Measurements from ENCODE around the gene MSX2.

Gene MSX2

DNA sequence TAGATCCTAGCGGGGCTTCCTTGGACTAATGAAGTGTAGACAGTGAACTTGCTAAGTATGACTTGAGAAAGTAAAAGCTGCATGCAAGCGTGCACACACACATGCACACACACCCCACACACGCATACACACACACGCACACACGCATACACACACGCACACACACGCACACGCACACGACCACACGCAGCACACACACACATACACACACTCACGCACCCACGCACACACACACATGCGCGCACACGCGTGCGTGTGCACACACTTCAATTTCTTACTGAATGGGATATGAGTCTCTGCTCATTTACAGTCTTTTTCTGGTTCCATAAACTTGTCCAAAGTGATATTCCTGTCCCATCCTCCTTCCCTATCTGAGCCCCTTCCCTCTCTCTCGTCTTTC lies 41.2 kb downstream of the MSX2 start:
- no peak for DNase-seq (ENCODE audit: low read depth, low spot score)
- H3K9me3 ChIP-seq (ENCODE audit: low read depth, low read length): no peaks in the 10 kb centered on the region
- H3K27ac ChIP-seq: no peak overlapping the region

DNA sequence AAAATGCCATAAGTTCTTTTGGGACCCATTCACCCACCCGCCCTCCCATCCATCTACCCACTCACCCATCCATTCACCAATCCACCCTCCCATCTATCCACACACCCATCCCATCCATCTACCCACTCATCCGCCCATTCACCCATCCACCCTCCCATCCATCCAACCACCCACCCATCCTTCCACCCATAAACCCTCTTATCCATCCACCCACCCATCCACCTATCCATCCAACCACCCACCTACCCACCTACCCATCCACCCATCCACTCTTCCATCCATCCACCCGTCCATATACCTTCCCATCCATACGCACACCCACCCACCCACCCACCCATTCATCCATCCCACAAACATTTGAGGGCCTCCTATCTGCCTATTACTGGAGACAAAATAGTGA lies 43.3 kb downstream of the MSX2 start:
- H3K4me3 ChIP-seq: no peak overlapping the region
- no peak for DNase-seq (ENCODE audit: low read depth, low spot score)
- no peaks in the 10 kb centered on the region for H3K9me3 ChIP-seq (ENCODE audit: low read depth, low read length)
- no peak overlapping the region for H3K27ac ChIP-seq
- H3K36me3 ChIP-seq (ENCODE audit: insufficient read depth, low read length): no peaks in the 10 kb centered on the region
- H3K9ac ChIP-seq (ENCODE audit: insufficient read length): no peak overlapping the region
- TF ChIP-seq POLR2AphosphoS5 (IDR thresholded peaks at IDR 0.05; ENCODE audit: borderline replicate concordance, low read depth, low read length): no peak
- TF ChIP-seq FOXP2 (optimal IDR thresholded peaks at IDR 0.05; ENCODE audit: control extremely low read depth, extremely low read length, insufficient read depth): no peak
- no peak for TF ChIP-seq EZH2 (IDR thresholded peaks at IDR 0.05)

More for the DNA sequence above, 41.2 kb downstream of the MSX2 start:
- Histone ChIP-seq H3K4me3 (no peak overlapping the region), H3K9ac (ENCODE audit: insufficient read length) (no peak overlapping the region), H3K36me3 (ENCODE audit: insufficient read depth, low read length) (no peaks in the 10 kb centered on the region)
- TF ChIP-seq FOXP2 (optimal IDR thresholded peaks at IDR 0.05; ENCODE audit: control extremely low read depth, extremely low read length, insufficient read depth) (no peak), EZH2 (IDR thresholded peaks at IDR 0.05) (no peak), POLR2AphosphoS5 (IDR thresholded peaks at IDR 0.05; ENCODE audit: borderline replicate concordance, low read depth, low read length) (no peak)

DNA sequence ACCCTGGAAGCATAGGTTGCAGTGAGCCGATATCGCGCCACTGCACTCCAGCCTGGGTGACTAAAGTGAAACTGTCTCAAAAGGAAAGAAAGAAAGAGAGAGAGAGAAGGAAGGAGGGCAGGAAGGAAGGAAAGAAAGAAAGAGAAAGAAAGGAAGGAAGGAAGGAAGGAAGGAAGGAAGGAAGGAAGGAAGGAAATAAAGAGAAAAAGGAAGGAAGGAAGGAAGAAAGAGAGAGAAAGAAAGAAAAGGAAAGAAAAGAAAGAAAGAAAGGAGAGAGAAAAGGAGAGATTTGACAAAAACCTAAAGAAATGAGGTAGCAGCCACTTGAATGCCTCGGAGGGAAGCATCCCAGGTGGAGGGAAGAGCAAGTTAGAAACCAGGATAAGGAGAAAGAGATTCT lies 44.6 kb downstream of the MSX2 start:
- no peak for TF ChIP-seq FOXP2 (optimal IDR thresholded peaks at IDR 0.05; ENCODE audit: control extremely low read depth, extremely low read length, insufficient read depth)
- TF ChIP-seq EZH2 (IDR thresholded peaks at IDR 0.05): no peak
- TF ChIP-seq POLR2AphosphoS5 (IDR thresholded peaks at IDR 0.05; ENCODE audit: borderline replicate concordance, low read depth, low read length): no peak
- no peak overlapping the region for H3K4me3 ChIP-seq
- H3K9me3 ChIP-seq (ENCODE audit: low read depth, low read length): no peaks in the 10 kb centered on the region

DNA sequence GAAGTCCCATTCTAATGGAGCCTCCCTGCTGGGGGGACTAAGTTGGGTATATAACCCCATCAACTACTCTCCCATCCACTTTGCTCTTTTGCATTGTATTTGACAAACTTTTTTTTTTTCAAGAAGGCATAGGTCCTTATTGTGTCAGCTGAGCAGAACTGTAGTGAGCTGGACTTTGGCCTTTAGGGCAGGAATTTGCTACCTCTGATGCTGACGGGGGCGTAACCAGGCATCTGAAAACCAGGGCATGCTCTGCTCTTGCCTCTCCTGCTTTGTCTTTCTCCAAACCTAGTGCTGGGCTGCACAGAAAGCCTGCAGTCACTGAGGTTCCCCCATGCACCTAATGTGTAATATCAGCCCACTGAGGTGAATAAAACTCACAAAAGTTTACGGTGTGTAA lies 49.0 kb downstream of the MSX2 start:
- Histone ChIP-seq H3K4me3 (no peak overlapping the region), H3K9ac (ENCODE audit: insufficient read length) (no peak overlapping the region), H3K9me3 (ENCODE audit: low read depth, low read length) (no peaks in the 10 kb centered on the region), H3K27ac (no peak overlapping the region), H3K36me3 (ENCODE audit: insufficient read depth, low read length) (no peaks in the 10 kb centered on the region)
- TF ChIP-seq EZH2 (IDR thresholded peaks at IDR 0.05) (no peak), POLR2AphosphoS5 (IDR thresholded peaks at IDR 0.05; ENCODE audit: borderline replicate concordance, low read depth, low read length) (no peak), FOXP2 (optimal IDR thresholded peaks at IDR 0.05; ENCODE audit: control extremely low read depth, extremely low read length, insufficient read depth) (no peak)
- no peak for DNase-seq (ENCODE audit: low read depth, low spot score)

More for the DNA sequence above, 44.6 kb downstream of the MSX2 start:
- H3K27ac ChIP-seq: no peak overlapping the region; the same call in 1 of the 2 replicates
- no peak overlapping the region for H3K9ac ChIP-seq (ENCODE audit: insufficient read length)
- no peaks in the 10 kb centered on the region for H3K36me3 ChIP-seq (ENCODE audit: insufficient read depth, low read length)
- no peak for DNase-seq (ENCODE audit: low read depth, low spot score)

DNA sequence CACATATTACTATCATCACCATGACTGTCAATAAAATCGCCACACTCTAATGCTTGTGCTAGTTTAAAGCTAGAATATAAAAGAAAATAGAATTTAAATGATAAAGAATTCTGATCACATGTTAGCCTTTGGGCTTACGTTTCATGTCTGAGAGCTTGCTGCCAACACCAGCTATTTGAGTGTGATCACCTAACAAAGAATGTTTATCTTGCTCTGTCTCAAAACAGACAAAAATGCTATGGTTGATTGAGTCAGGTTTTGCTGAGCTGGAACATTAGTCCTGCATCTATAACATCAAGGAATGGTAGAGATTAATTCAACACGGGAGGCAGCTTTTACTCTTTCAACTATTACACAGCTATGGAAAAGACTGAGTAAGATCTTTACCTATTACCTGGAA lies 50.7 kb downstream of the MSX2 start:
- Histone ChIP-seq H3K9ac (ENCODE audit: insufficient read length) (no peak overlapping the region), H3K9me3 (ENCODE audit: low read depth, low read length) (no peaks in the 10 kb centered on the region), H3K27ac (no peak overlapping the region), H3K36me3 (ENCODE audit: insufficient read depth, low read length) (no peaks in the 10 kb centered on the region), H3K4me3 (no peak overlapping the region)
- TF ChIP-seq EZH2 (IDR thresholded peaks at IDR 0.05) (no peak), POLR2AphosphoS5 (IDR thresholded peaks at IDR 0.05; ENCODE audit: borderline replicate concordance, low read depth, low read length) (no peak), FOXP2 (optimal IDR thresholded peaks at IDR 0.05; ENCODE audit: control extremely low read depth, extremely low read length, insufficient read depth) (no peak)
- DNase-seq (ENCODE audit: low read depth, low spot score): no peak

DNA sequence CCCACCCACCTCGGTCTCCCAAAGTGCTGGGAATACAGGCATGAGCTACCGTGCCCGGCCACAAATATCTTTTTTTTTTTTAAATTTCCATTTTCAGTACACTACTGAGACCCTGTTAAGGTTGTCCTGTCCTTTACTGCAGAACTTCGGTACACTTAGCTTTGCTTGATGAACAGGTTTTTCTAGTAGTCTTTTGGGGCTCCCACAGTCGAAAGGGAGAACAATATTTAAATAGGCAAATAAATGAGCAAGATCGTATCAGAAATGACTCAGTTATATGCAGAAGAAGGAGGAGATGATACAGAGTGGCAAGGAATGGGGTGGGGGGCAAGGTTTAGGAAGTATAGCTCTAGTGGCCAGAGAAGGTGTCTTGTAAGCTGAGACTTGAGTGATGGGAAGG lies 52.7 kb downstream of the MSX2 start:
- Histone ChIP-seq H3K27ac (no peak overlapping the region), H3K9ac (ENCODE audit: insufficient read length) (no peak overlapping the region), H3K9me3 (ENCODE audit: low read depth, low read length) (no peaks in the 10 kb centered on the region), H3K36me3 (ENCODE audit: insufficient read depth, low read length) (no peaks in the 10 kb centered on the region), H3K4me3 (no peak overlapping the region)
- no peak for DNase-seq (ENCODE audit: low read depth, low spot score)
- TF ChIP-seq FOXP2 (optimal IDR thresholded peaks at IDR 0.05; ENCODE audit: control extremely low read depth, extremely low read length, insufficient read depth) (no peak), EZH2 (IDR thresholded peaks at IDR 0.05) (no peak), POLR2AphosphoS5 (IDR thresholded peaks at IDR 0.05; ENCODE audit: borderline replicate concordance, low read depth, low read length) (no peak)

DNA sequence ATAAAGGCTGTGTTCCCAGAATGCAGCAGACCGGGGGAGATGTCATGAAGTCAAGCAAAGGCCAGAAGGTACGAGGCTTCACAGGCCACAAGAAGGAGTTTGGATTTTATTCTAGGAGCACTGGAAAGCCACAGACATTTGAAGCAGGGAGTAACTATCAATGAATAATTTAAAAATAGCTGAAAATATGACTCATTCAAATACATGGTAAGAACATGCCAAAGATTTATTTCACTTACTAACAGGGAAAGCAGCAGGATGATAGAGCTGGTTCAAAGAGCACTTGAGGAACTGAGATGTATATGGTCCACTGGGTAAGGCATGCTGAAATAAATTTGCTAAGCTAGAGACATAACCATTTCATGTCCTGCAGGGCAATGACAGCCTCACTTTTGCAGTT lies 53.2 kb downstream of the MSX2 start:
- no peaks in the 10 kb centered on the region for H3K36me3 ChIP-seq (ENCODE audit: insufficient read depth, low read length)
- H3K27ac ChIP-seq: no peak overlapping the region
- no peaks in the 10 kb centered on the region for H3K9me3 ChIP-seq (ENCODE audit: low read depth, low read length)
- no peak for DNase-seq (ENCODE audit: low read depth, low spot score)
- TF ChIP-seq EZH2 (IDR thresholded peaks at IDR 0.05): no peak
- H3K4me3 ChIP-seq: no peak overlapping the region
- no peak overlapping the region for H3K9ac ChIP-seq (ENCODE audit: insufficient read length)
